T-helper 2 cell treated with Interferon-gamma antibody and Interleukin-4, amounts not matched to agents 100 ng/mL and 5 ng/mL, for 36 hours (primary cell): ENCODE data around the gene PCDHA8. TPM values are rescaled to one million over a fixed set of nuclear protein-coding genes. Genes with fewer than 3 reads are reported as not detected.

Experiments
- intact Hi-C: fragments of 100-400 bp; cut with micrococcal nuclease; formaldehyde crosslinking; loops from one replicate; pipeline ENCODE4 v1.15.1; 2023
- total RNA-seq: library from RNA; stranded (reverse); gene quantifications from 2 replicates; pipeline ENCODE4 v1.2.3, GENCODE V29; 2022

PCDHA8 gene
- total RNA-seq, 1 donor from 2014 or later = not detected

DNA sequence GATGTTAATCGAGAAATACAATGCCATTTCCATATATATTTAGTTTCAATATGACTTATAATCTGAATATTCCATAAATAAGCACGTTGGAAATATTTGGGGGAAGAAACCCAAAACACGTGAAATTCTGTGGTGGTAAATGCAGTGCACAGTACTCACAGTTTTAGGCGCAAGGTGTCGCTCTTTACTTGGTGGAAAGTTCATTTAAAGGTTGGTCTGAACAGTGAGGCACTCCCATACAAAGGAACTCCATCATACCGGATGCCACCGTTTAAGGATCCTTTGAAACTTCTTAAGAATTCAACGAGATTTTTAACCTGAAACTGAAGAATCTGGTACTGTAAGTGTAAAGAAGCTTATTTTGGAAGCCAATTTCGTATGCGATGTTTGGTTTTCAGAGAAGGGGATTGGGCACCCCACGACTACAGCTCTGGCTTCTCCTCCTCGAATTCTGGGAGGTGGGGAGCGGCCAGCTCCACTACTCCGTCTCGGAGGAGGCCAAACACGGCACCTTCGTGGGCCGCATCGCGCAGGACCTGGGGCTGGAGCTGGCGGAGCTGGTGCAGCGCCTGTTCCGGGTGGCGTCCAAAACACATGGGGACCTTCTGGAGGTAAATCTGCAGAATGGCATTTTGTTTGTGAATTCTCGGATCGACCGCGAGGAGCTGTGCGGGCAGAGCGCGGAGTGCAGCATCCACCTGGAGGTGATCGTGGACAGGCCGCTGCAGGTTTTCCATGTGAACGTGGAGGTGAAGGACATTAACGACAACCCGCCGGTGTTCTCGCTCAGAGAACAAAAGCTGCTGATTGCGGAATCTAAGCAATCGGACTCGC, 28.0 kb downstream of the PCDHA8 start, which contains the start of gene PCDHA11:
Gene PCDHA11, plus strand, starts transcription at position 237 of the 834 bp plus-strand sequence. Its CDS starts 147 bp downstream, at position 384.
- intact Hi-C loops = no loop called here

GRCh38 chr5:140869555-140869886, 28.5 kb downstream of the PCDHA8 start:
- intact Hi-C loops = no loop called here

GRCh38 chr5:140870221-140871201, 29.5 kb downstream of the PCDHA8 start:
- intact Hi-C loops = loop anchor here (10.0 kb wide), 1 partner anchor 364 kb away; no protein-coding TSS in a partner anchor

GRCh38 chr5:140875085-140876065, 34.4 kb downstream of the PCDHA8 start, which contains the start of gene PCDHA12:
Gene PCDHA12 (plus strand): TSS chr5:140875308. CDS start chr5:140875473, 165 bp downstream.
- intact Hi-C loops = loop anchor here (10.0 kb wide), 1 partner anchor 359 kb away; no protein-coding TSS in a partner anchor

DNA sequence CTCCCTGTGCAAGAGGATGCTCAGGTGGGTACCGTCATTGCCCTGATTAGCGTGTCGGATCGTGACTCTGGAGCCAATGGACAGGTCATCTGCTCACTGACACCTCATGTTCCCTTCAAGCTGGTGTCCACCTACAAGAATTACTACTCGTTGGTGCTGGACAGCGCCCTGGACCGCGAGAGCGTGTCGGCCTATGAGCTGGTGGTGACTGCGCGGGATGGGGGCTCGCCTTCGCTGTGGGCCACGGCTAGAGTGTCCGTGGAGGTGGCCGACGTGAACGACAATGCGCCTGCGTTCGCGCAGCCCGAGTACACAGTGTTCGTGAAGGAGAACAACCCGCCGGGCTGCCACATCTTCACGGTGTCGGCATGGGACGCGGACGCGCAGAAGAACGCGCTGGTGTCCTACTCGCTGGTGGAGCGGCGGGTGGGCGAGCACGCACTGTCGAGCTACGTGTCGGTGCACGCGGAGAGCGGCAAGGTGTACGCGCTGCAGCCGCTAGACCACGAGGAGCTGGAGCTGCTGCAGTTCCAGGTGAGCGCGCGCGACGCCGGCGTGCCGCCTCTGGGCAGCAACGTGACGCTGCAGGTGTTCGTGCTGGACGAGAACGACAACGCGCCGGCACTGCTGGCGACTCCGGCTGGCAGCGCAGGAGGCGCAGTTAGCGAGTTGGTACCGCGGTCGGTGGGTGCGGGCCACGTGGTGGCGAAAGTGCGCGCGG, 35.7 kb downstream of the PCDHA8 start:
- intact Hi-C loops = loop anchor here (10.0 kb wide), 1 partner anchor 358 kb away; no protein-coding TSS in a partner anchor

DNA sequence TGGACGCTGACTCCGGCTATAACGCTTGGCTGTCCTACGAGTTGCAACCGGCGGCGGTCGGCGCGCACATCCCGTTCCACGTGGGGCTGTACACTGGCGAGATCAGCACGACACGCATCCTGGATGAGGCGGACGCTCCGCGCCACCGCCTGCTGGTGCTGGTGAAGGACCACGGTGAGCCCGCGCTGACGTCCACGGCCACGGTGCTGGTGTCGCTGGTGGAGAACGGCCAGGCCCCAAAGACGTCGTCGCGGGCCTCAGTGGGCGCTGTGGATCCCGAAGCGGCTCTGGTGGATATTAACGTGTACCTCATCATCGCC, 36.2 kb downstream of the PCDHA8 start:
- intact Hi-C loops = loop anchor here (10.0 kb wide), 1 partner anchor 358 kb away; no protein-coding TSS in a partner anchor

DNA sequence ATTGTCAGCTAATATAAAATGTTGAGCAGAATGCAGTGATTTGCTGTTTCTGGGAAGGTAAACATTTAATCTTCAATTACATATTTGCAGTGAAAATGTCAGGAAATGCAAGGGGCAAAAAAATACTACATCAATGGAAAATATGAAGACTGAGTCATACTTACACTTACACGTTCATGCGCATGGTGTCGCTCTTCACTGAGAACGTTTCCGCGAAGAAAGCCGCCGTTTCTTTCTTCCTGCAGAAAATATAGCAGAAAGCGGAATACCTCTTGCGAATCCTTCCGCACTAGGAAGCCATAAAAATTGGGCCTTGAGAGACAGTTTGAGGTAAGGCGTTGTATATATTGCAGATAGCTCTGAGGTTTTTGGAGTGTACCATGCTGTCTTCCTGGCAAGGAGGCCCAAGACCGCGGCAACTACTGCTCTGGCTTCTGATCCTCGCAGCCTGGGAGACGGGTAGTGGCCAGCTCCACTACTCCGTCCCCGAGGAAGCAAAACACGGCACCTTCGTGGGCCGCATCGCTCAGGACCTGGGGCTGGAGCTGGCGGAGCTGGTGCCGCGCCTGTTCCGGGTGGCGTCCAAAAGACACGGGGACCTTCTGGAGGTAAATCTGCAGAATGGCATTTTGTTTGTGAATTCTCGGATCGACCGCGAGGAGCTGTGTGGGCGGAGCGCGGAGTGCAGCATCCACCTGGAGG, 41.1 kb downstream of the PCDHA8 start, which contains the start of gene PCDHA13:
Gene PCDHA13, plus strand, starts transcription at position 236 of the 702 bp plus-strand sequence. Its CDS starts 145 bp downstream, at position 381.
- intact Hi-C loops = loop anchor here (5.0 kb wide), 1 partner anchor 45 kb away; no protein-coding TSS in a partner anchor

DNA sequence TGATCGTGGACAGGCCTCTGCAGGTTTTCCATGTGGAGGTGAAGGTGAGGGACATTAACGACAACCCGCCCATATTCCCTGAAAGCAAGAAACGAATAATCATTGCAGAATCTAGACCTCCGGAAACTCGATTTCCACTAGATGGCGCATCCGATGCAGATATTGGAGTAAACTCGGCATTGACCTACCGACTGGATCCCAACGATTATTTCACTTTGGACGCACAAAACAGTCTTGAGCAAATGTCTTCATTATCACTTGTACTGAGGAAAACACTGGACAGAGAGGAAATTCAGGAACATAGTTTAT, 41.6 kb downstream of the PCDHA8 start:
- intact Hi-C loops = loop anchor here (5.0 kb wide), 1 partner anchor 45 kb away; no protein-coding TSS in a partner anchor

DNA sequence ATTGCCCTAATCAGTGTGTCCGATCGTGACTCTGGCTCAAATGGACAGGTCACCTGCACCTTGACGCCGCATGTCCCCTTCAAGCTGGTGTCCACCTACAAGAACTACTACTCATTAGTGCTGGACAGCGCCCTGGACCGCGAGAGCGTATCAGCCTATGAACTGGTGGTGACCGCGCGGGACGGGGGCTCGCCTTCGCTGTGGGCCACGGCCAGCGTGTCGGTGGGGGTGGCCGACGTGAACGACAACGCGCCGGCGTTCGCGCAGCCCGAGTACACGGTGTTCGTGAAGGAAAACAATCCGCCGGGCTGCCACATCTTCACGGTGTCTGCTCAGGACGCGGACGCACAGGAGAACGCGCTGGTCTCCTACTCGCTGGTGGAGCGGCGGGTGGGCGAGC, 42.4 kb downstream of the PCDHA8 start:
- intact Hi-C loops = loop anchor here (5.0 kb wide), 1 partner anchor 46 kb away; no protein-coding TSS in a partner anchor

- intact Hi-C loops = loop anchor here (5.0 kb wide), 1 partner anchor 47 kb away; no protein-coding TSS in a partner anchor
Observed at GRCh38 chr5:140883927-140884697, 43.1 kb downstream of the PCDHA8 start.

Other genes starting within 250 kb of the PCDHA8 start
- gene CD14, start 208.0 kb upstream of the PCDHA8 start, total RNA-seq = 0.27 and 0.32 TPM in 2 replicates
- gene TMCO6, start 201.7 kb upstream of the PCDHA8 start, total RNA-seq = 36.4 and 38.6 TPM in 2 replicates
- gene NDUFA2, start 193.6 kb upstream of the PCDHA8 start, total RNA-seq = 68.5 and 73.4 TPM in 2 replicates
- 111 and 115 TPM in 2 replicates for gene IK, start 193.4 kb upstream of the PCDHA8 start, total RNA-seq
- gene WDR55, start 176.3 kb upstream of the PCDHA8 start, total RNA-seq = 35.9 and 36.9 TPM in 2 replicates
- 2.8 and 3.2 TPM in 2 replicates for gene DND1, start 167.6 kb upstream of the PCDHA8 start, total RNA-seq
- gene HARS1, start 149.8 kb upstream of the PCDHA8 start, total RNA-seq = 83.4 and 84.8 TPM in 2 replicates
- 31.1 and 33.8 TPM in 2 replicates for gene HARS2, start 149.7 kb upstream of the PCDHA8 start, total RNA-seq
- gene ZMAT2, start 140.7 kb upstream of the PCDHA8 start, total RNA-seq = 56.7 and 57.6 TPM in 2 replicates
- not detected in 2 replicates for gene PCDHA1, start 55.0 kb upstream of the PCDHA8 start, total RNA-seq
- gene PCDHA2, start 46.3 kb upstream of the PCDHA8 start, total RNA-seq = not detected in 2 replicates
- gene PCDHA3, start 40.1 kb upstream of the PCDHA8 start, total RNA-seq = not detected in 2 replicates
- gene PCDHA4, start 34.1 kb upstream of the PCDHA8 start, total RNA-seq = not detected in 2 replicates
- not detected in 2 replicates for gene PCDHA5, start 19.6 kb upstream of the PCDHA8 start, total RNA-seq
- not detected in 2 replicates for gene PCDHA6, start 13.2 kb upstream of the PCDHA8 start, total RNA-seq
- not detected in 2 replicates for gene PCDHA7, start 6.9 kb upstream of the PCDHA8 start, total RNA-seq
- not detected in 2 replicates for gene PCDHA9, start 7.2 kb downstream of the PCDHA8 start, total RNA-seq
- not detected in 2 replicates for gene PCDHA10, start 14.7 kb downstream of the PCDHA8 start, total RNA-seq
- gene PCDHA11, start 27.8 kb downstream of the PCDHA8 start, total RNA-seq = not detected in 2 replicates
- gene PCDHA12, start 34.1 kb downstream of the PCDHA8 start, total RNA-seq = not detected in 2 replicates
- not detected in 2 replicates for gene PCDHA13, start 40.9 kb downstream of the PCDHA8 start, total RNA-seq
- gene PCDHAC1, start 85.1 kb downstream of the PCDHA8 start, total RNA-seq = not detected in 2 replicates
- not detected in 2 replicates for gene PCDHAC2, start 125.3 kb downstream of the PCDHA8 start, total RNA-seq
- gene PCDHB1, start 210.2 kb downstream of the PCDHA8 start, total RNA-seq = not detected in 2 replicates